Pulmonary artery endothelial cell (primary cell): ENCODE measurements around the gene BID. TPM values are rescaled to one million over a fixed set of nuclear protein-coding genes. Genes with fewer than 3 reads are reported as not detected.

ENCODE experiments used
- DNase-seq: peaks from one replicate; pipeline ENCODE4 v3.0.0-alpha.2; 2011; ENCODE audit warnings: low read depth, low spot score
- total RNA-seq: library from RNA; depleted of rRNA; stranded (reverse); fragments of >200 nt; gene quantifications from 2 replicates; pipeline ENCODE4 v1.2.3, GENCODE V29; 2014

Gene BID
- total RNA-seq, 1 donor from 2014 or later = 65.7 TPM

DNA sequence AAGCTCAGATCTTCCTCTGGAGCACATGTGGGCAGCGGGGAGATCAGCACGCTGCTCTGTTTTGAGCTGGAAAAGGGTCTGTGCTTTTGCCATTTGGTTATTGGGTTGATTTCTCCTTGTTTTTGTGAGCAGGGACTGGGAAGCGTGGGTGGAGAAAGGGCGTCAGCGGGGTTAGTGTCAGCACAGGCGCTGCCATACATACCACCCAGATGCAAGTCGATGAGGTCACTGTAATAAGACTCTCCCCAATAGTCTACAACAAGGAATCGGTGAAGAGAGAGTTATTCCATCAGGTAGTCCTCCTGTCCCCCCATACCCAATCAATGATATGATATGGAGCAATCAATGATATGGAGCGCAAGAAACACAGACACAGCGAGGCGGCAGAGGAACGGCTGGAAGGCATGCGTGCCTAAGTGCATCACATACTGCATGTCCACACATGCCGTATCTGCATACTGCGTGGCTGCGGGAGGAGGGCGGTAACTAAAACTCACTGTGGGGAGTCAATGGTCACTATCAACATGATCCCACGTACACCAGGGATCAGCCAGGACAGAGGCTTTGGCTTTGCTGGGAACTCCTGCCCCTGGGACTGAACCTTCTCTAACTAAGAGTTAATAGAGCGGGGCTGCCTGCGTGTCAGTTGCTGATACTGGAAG, 29.5 kb upstream of the BID start:
- DNase-seq = no peak

GRCh38 chr22:17802822-17803221, 28.6 kb upstream of the BID start:
- DNase-seq = no peak

DNA sequence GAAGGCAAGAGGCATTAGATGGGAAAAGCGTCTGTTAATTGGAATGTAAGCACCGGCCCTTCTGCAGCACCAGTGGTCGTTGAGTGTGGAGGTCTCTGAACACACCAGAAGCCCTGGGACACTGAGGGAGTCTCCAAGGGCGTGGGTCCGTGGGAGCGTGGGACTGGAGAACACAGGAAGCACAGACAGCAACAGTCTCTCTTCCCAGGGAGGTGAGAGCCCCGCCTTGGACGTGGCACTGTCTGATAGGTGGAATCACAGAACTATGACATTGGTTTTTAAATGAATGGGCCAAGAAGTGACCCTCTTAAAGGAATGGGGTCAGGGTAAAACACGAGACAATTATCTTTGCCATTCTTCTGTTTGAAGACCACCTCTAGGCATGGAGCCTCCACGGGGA, 28.1 kb upstream of the BID start:
- DNase-seq = no peak

GRCh38 chr22:17797721-17798559, 23.7 kb upstream of the BID start:
- no peak for DNase-seq

GRCh38 chr22:17796695-17797094, 22.4 kb upstream of the BID start:
- DNase-seq = no peak

- no peak for DNase-seq
These were observed 21.6 kb upstream of the BID start for GRCh38 chr22:17795661-17796548.

GRCh38 chr22:17794726-17795542, 20.7 kb upstream of the BID start:
- DNase-seq = no peak

- DNase-seq = no peak
These were observed 18.7 kb upstream of the BID start for GRCh38 chr22:17792854-17793434.

DNA sequence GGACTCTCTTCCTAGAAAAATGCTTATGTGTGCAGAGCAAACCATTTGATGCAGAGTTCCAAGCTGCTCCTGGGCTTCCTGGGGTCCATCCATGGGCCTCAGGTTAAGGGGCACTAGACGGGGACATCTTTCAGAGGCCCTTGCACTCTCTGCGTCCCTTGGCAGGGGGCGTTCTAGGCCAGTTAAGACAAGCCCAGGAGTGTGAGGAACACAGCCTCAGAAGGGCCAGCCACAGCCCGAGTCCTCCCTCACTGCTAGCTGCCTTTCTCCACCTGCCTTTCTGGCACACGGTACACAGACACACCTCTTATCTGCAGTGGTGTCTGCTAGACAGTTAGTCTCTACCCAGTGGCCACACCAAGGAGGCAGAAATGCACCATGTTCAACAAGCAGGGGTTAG, 18.0 kb upstream of the BID start:
- no peak for DNase-seq

- DNase-seq = no peak
These were observed 16.9 kb upstream of the BID start for GRCh38 chr22:17791196-17791595.

GRCh38 chr22:17789379-17790200, 15.3 kb upstream of the BID start:
- no peak for DNase-seq

DNA sequence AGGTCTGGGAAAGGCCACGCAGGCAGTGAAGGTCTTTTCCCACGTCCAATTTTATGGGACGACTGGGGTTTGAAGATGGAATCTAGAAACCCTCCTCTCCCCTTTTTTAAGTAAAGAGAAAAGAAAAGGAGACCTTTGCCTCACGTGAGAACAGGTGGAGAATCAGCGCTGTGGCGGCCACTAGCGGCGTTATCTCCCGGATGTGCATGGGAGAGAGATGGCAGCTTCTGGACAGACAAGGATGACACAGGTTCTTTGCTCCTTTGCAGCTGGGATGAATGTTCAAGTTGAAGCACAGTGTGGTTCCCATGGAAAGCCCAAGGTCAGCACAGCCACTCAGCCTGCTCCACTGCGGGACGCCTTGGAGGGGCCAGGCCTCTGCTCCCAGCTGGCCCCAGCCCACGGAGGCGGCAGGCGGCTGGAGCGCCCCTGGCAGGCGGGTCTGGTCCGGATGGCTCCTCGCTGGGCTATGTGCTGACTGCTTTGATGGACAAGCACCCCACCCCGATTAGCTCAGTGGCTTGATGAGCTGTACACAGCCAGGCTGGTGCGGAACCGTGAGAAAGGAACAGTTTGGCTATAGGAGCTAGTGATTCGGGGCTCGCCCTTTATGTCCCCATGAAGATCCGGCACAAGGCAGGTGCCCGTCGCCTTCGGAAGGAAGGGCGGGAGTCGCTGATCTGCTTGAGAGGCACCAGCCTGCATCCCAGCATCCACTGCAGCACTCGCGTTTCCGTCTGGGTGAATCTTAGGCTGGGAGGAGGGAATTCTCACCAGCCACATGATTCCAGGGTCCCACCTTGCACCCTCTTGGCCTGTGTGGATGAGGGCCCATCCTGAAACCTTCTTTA, 14.5 kb upstream of the BID start:
- DNase-seq = no peak

DNA sequence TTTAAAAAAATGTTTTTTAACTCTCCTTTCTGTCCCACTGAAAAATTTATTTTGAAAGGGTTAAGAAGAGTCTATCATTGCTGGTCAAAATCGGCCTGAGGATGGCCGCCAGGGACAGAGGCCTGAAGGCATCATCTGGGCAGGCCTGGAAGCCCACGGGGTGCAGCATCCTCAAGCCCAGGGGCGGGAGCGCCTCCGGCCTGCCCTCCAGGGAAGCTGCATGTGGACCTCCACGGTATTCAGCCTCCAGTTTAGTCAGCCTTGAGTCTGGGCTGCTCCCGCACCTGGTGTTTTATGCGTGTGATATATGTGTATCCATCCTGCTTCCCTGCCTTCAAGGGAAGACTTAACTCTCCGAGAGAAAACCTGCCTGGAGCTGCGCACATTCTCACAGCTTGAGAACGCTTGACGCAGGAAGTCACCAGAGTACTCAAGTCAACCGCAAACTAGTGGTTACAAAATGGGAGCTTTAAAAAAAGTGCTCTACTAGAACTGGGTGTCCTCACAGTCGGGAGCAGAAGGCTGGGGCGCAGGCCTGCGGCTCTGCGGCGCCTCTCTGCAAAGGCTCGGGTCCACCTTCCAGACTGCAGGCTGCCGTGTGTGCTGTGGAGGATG, 13.6 kb upstream of the BID start:
- no peak for DNase-seq

GRCh38 chr22:17787241-17787640, 13.0 kb upstream of the BID start:
- DNase-seq = no peak

DNA sequence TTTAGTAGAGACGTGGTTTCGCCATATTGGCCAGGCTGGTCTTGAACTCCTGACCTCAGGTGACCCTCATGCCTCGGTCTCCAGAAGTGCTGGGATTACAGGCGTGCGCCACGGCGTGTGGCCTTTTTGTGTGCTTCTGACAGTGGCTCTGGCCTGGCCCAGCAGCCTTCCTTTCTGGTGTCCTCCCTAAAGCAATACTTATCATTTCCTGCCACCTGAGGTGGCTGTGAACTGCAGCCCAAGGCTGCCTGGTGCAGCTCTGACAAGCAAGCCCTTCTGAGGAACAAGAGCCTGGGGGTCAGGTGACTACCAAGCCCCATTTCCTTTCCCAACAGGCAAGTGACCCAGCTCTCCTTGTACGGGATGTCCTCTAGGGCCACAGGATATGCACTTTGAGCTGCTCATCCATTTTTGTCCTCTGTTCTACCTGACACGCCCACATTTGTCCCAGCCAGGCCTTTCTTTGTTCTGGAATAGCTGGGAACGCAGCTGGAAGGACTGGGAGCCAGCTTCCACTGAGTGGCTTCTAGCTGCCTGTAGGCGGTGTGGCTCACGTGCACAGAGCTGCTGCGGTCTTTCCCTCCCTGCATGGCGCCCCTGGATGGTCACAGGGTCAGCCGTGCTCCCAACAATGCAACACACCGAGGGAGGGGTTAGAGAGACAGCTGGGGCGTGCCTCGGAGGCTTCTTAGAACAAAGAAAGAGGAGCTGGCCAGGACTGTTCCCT, 12.3 kb upstream of the BID start:
- no peak for DNase-seq

GRCh38 chr22:17785185-17786184, 11.2 kb upstream of the BID start:
- no peak for DNase-seq

DNA sequence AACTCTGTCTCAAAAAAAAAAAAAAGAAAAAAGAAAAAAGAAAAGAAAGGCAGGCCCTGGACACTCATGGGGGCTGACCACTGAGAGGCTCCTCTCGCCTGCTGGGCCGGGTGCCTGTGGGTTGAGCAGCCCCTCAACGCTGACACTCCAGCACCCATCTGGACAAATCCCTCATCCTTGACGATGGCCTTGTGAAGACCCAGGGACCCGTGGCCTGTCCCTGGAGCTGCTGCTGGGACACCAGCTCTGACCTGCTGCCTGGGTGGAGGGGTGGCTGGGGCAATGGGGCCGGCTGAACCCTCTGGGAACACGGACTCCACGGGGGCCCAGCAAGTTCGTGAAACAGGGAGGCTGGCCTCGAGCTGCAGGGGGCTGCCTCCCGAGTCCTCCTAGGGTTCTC, 10.5 kb upstream of the BID start:
- DNase-seq = no peak
